ENCODE results near the gene RTN4.

RTN4 gene

DNA sequence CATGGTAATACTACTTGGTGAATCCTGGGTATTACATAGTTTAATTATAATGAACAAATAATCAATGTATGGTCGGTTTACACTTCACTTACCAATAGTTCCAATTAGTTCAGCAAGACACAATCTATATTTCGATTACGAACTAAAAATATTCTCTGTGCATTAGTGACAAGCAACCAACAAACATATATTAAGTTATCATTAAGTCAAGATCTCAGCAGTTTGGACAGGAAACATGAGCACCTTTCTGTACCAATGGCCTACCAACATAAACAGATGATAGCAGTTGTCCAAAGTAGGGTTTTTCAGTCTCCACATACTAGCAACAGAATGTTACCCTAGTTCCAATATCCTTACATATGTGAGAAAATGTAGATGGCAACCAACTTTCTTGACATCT lies 32.8 kb downstream of the RTN4 start:
- DNase-seq (ENCODE audit: low read depth) = no peak
- TF ChIP-seq, protein P1, sequence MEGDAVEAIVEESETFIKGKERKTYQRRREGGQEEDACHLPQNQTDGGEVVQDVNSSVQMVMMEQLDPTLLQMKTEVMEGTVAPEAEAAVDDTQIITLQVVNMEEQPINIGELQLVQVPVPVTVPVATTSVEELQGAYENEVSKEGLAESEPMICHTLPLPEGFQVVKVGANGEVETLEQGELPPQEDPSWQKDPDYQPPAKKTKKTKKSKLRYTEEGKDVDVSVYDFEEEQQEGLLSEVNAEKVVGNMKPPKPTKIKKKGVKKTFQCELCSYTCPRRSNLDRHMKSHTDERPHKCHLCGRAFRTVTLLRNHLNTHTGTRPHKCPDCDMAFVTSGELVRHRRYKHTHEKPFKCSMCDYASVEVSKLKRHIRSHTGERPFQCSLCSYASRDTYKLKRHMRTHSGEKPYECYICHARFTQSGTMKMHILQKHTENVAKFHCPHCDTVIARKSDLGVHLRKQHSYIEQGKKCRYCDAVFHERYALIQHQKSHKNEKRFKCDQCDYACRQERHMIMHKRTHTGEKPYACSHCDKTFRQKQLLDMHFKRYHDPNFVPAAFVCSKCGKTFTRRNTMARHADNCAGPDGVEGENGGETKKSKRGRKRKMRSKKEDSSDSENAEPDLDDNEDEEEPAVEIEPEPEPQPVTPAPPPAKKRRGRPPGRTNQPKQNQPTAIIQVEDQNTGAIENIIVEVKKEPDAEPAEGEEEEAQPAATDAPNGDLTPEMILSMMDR (IDR thresholded peaks at IDR 0.05; ENCODE audit: control insufficient read depth, extremely low read depth, insufficient read depth) = no peak
- no peak overlapping the region for H3K4me3 ChIP-seq (ENCODE audit: low read depth, low read length)

DNA sequence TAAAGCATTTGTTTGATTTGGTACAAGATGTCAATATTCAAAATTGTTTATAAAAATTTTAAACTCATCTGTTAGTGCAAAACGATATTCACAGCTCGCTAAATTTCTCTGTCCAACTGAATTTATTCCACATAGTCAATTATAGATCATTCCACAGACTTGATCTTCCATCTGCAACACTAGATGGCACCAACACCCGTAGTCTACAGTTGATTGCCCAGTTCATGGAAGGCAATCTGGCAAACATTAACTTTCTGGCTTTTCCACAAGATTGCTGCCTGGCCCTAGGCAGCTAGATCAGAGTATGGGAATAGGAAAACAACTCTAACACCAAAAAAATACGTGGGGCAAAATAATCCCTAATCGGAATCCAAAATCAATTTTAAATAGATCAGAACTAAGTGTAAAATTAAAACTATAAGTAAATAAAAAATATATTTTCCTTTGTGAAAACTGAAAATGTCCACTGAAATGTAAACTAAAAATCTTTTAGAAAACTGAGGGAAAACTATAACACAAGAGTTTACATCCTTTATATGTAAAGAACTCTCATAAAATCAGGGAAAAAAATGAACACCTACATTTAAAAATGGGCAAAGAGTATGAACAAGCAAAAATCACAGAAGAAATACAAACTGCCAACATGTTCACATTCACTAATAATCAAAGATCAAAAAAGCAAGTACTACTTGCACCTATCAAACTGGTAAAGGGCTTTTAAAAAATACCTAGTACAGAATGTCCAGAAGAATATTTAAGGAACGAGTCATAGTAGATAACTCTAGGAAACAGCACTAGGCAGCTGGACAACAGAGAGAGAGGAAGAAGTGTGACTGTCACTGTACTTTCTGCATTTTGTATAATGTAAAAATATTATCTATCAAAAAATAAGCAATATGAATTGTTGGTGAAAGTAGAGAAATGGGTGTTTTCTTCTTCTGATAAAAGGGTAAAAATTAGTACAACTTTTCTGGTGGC lies 35.0 kb downstream of the RTN4 start:
- TF ChIP-seq, protein P1 (IDR thresholded peaks at IDR 0.05; ENCODE audit: control insufficient read depth, extremely low read depth, insufficient read depth) = peak; percentile 63
- H3K4me3 ChIP-seq (ENCODE audit: low read depth, low read length) = no peak overlapping the region
- peak; percentile 56 for DNase-seq (ENCODE audit: low read depth)

DNA sequence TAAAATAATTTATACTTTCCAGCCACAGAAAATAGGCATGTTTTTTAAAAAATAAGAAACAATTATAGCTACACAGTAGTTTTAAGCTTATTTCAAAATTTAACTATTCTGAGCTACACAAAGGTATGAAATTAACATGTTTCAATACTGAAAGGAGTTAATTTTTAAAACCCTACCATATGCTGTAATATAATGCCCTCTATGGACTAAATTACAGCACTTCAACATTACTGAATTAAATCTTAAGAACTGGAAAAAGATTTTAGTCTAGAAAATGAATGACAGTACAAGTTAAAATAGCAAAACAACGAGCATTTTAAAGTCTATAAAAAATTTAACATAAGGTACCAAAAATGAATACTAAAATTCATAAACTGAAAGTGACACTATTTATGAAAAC lies 36.3 kb downstream of the RTN4 start:
- no peak overlapping the region for H3K4me3 ChIP-seq (ENCODE audit: low read depth, low read length)
- DNase-seq (ENCODE audit: low read depth) = no peak
- TF ChIP-seq, protein P1 (IDR thresholded peaks at IDR 0.05; ENCODE audit: control insufficient read depth, extremely low read depth, insufficient read depth) = peak; percentile 38

- TF ChIP-seq, protein P1 (IDR thresholded peaks at IDR 0.05; ENCODE audit: control insufficient read depth, extremely low read depth, insufficient read depth) = no peak
- DNase-seq (ENCODE audit: low read depth) = peak; percentile 33
- H3K4me3 ChIP-seq (ENCODE audit: low read depth, low read length) = no peak overlapping the region
These were observed 37.4 kb downstream of the RTN4 start for GRCh38 chr2:55012672-55013484.

- TF ChIP-seq, protein P1 (IDR thresholded peaks at IDR 0.05; ENCODE audit: control insufficient read depth, extremely low read depth, insufficient read depth) = no peak
- DNase-seq (ENCODE audit: low read depth) = no peak
- no peak overlapping the region for H3K4me3 ChIP-seq (ENCODE audit: low read depth, low read length)
These were observed 38.2 kb downstream of the RTN4 start for GRCh38 chr2:55011831-55012671.

- no peak for DNase-seq (ENCODE audit: low read depth)
- TF ChIP-seq, protein P1 (IDR thresholded peaks at IDR 0.05; ENCODE audit: control insufficient read depth, extremely low read depth, insufficient read depth) = no peak
- no peak overlapping the region; the same call in 1 of the 2 replicates for H3K4me3 ChIP-seq (ENCODE audit: low read depth, low read length)
These were observed 39.3 kb downstream of the RTN4 start for GRCh38 chr2:55010915-55011314.

All from LNCaP clone FGC (cell line).